Islet precursor cell (in vitro differentiated cells): ENCODE results near the gene MFSD11.
A peak's percentile ranks its signal among the peaks of the same experiment; 100 is the strongest.

Experiments used
- DNase-seq: peaks from one replicate; pipeline ENCODE4 v3.0.0-alpha.2; 2018

The MFSD11 gene

DNA sequence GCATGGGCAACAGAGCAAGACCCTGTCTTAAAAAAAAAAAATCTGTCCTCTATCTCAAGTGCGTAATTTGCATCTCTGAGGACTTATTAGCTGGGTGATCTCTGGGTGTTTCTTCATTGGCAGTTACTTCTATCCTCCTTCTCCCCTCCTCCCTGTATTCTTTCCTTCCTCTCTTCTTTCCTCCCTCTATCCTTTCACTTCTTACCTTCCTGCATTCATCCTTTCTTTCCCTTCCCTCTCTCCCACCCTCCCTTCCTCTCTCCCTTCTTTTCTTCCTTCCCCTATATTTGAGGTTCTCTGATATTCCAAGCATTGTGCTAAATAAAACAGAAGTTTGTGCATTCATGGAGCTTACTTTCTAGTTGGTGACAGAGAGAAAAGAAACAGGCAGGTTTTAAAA is 10.7 kb downstream of the MFSD11 start:
- DNase-seq = no peak

DNA sequence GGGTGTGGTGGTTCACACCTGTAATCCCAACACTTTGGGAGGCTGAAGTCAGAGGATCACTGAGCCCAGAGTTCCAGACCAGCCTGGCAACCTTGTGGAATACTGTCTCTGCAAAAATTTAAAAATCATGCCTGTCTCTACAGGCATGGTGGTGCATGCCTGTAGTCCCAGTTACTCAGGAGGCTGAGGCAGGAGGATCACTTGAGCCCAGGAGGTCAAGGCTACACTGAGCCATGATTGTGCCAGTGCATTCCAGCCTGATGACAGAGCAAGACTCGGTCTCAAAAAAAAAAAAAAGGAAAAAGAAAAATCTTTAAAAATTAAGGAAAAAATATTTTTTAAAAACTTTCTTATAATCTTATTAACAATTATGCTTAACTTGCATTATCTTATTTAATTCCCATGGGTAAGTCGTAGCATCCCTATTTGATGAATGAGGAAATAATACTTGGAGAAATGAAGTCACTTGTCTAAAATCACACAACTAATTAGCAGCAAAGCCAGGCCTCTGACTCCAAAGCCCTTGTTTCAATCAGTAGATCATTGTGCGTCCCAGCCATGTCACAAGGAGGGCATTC is 13.6 kb downstream of the MFSD11 start:
- no peak for DNase-seq

DNA sequence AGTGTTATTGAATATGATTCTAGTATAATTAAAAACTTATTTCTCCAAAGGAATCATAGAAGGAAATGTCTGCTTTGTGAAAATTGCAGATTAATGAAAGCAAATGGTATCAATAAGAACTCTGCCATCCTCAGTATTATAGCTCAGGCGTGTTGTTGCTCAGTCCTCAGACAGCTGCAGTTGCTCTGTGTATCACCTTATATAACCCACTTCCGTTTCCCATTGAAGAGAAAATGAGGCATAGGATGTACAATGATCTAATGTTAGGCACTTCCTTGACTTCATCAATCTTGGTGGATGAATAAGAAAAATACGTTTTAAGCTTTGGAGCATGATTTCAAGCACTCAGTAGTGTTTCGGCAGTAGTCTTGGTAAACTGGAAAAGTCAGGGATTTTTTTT is 14.1 kb downstream of the MFSD11 start:
- no peak for DNase-seq

DNA sequence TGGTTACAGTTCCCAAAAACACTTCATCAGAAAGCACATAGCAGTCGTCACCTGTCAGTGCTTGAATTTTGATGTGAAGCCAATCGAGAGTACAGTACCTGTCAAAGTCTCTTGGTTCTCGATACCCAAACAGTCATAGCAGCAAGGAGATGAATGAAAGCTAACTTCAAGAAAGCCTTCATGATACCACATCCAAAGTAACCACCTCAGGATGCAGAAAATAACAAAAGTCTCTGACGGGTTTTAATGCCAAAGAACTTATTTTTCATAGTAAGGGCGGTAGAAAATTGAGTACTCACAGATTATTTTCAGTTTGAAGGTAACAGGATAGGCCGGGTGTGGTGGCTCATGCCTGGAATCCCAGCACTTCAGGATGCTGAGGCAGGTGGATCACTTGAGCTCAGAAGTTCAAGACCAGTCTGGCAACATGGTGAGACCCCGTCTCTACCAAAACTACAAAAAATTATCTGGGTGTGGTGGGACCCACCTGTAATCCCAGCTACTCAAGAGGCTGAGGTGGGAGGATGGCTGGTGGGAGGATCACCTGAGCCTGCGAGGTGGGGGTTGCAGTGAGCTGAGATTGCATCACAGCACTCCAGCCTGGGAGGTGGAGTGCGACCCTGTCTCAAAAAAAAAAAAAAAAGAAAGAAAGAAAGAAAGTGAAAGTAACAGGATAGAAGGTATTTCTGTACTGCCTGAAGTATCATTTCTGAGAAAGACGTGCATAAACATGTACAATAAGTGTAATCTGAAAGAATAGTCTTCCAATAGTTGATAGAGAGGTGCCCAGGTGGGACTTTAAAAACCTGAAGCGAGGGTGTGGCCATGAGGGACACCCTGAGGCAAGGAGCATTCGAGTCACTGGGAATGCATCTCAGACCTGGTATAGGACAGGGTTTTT is 15.4 kb downstream of the MFSD11 start:
- DNase-seq = no peak

DNA sequence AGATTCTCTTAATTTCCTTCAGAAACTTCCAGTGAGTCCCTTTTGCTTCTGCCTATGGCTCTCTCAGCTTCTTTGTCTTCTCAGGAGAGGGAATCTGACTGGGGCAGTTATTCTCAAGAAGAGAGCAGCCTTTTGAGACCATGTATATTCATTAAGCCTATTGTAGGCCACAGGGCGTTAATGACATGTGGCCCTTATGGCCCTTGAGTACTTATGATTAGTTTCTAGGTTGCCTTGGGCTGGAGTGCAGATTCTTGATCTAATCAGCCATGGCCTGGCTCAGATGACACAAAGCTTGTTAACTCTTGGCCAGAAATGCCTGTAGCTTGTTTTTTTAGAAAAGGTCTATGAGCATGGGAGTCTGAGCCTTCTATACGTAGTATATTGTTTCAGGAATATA is 17.4 kb downstream of the MFSD11 start:
- DNase-seq = no peak

DNA sequence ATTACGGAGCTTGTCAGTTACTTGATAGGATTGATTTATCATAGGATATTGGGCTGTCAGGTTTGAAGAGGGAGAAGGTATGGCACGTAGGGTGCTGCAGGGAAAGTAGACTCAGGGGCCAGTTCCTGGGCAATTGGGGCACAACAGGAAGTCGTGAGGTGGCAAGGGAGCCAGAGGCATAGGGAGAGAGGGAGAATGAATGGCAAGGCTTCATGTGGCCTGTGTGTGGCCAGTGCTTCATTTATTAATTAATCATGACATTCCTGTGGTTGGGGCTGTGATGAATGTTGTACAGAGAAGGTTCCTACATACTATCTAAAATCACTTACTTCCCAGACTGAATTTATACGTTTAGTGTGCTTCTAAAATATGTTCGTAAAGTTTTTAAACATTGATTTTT is 19.3 kb downstream of the MFSD11 start:
- DNase-seq = no peak

DNA sequence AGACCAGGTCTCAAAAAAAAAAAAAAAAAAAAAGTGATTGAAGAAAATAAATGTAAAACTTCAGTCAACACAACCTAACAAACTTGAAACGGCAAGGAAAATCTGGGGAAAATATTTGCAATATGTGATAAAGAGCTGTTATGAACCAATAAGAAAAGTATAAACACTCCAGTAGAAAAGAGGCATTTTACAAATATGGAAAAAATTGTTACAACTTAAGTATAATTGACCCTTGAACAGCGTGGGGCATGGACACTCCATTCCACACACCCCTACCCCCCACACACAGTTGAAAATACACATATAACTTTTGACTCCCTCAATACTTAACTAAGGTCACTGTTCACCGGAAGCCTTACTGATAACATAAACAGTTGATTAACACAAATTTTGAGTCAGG is 20.7 kb downstream of the MFSD11 start:
- no peak for DNase-seq

DNA sequence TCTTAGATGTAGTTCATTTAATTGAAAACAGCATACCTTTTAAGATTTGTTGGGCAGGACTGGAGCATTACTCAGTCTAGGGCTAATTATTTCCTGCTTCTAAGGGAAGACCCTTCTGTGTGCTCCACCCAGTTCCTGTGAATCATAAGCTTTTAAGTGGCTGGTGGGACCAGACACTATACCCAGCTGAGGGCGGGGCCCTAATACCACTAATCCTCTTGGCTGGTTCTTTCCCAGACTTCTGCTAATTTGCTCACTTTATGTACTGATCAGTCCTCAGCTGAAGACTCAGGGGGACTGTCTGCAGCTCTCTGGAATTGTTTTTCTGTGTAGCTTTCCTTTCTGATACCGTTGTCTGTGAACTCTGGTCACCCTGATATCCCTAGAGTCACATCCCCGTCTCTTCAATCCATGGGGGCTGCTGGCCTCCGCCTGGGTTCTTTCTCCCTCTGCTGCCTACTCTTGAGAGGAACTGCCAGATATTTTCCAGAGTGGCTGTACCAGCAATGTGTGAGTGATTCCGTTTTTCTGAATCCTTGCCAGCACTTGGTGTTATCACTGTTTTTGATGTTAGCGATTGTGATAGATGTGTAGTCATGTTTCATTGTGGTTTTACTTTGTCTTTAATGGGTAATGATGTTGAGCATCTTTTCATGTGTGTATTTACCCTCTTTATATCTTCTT is 35.1 kb downstream of the MFSD11 start:
- peak; percentile 98 for DNase-seq

DNA sequence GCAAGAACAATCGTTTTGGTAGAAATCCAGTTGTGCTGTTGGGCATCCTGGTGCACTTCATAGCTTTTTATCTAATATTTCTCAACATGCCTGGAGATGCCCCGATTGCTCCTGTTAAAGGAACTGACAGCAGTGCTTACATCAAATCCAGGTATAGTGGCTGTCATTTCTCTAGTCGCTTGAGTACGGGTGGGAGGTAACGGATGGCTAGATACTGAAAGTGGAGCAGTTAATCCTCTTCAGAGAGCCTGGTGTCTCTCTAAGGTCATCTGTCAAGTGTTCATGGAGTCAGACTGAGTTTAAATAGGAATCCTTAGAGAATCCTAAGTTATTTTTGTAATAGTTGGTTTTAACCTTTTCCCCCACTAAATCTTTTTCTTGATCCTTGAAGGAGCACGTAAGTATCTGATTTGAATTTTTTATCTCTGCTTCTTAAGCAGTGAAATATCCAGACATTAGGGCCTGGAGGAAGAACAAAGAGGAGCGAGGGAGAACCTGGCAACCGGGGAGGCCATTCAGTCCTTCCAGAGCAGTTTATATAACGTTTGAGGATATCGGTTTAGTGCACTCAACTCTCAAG is 37.2 kb downstream of the MFSD11 start:
- no peak for DNase-seq

DNA sequence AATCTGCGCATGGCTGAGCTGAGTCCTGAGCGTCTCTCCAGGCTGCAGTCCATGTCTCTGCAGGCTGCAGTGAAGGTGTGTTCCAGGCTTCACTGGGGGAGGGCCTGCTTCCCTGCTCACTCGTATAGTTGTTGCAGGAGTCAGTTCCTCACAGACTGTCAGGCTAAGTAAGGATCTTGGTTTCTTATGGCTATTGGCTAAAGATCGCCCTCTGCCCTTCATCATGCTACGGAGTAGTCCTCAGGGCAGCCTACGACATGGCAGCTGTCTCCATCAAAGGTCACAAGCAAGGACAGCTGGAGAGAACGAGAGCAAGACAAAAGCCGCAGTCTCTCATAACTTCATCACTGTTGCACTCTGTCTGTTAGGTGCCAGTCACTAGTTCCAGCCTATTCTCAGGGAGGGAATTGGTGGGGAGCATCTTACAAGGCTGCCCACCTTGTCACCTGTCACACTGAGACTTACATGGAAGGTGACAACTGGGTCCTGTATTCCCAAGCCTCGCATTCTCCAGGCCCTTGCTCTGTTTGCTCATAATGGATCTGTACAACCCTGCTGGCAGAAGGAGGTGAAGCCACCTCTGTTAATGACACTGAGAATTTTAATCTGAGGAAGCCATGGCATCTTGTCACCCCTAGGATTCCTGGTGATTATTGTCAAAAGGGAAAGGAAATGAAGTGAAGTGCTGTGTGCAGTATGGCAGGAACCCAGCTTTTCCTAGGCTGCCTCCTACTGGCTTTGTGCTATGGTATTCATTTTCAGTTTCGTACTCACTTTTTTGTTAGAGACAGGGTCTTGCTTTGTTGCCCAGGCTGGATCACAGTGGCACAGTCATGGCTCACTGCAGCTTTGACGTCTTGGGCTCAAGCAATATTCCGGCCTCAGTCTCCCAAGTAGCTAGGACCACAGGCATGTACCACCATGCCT is 43.4 kb downstream of the MFSD11 start:
- DNase-seq = peak; percentile 72

DNA sequence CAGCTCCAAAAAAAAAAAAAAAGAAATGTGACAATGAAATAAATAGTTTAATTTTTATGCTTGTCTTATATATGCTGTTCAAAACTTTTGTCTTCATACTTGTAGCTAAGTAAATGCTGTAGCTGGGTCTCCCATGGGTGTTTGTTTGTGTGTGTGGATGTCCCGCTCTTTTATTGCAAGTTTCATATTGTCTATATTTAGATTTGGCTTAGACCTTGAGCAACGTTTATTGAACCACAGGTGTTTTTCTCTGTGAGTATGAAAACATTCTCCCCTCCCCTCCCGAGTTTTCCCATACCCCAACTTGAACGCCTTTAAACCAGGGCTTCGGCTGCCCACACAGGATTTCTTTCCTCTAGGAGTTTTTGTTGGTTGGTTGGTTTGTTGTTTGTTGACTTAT is 45.2 kb downstream of the MFSD11 start:
- DNase-seq = no peak

DNA sequence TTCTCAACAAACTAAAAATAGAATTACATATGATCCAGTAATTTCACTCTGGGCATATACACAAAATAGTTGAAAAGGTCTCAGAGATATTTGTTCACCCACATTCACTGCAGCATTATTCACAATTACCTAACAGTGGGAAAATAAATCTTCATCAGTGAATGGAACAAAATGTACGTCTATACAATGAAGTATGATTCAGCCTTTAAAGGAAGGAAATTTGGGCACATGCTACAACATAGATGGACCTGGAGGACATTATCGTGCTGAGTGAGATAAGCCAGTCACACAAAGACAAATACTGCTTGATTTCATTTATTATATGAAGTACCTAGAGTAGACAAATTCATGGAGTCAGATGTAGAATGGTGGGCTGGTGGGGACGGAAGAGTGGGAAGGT is 47.0 kb downstream of the MFSD11 start:
- DNase-seq = no peak

DNA sequence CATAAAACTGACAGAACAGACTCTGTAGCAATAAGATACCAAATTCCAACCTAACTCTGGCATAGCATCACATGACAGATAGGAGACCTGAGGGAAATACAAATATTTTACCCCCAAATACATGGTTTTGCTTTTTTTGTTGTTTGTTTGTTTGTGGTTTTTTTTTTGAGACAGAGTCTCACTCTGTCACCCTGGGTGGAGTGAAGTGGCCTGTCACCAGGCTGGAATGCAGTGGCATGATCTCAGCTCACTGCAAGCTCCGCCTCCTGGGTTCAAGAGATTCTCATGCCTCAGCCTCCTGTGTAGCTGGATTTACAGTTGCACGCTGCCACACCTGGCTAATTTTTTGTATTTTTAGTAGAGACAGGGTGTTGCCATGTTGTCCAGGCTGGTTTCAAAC is 49.9 kb downstream of the MFSD11 start:
- peak; percentile 87 for DNase-seq

DNA sequence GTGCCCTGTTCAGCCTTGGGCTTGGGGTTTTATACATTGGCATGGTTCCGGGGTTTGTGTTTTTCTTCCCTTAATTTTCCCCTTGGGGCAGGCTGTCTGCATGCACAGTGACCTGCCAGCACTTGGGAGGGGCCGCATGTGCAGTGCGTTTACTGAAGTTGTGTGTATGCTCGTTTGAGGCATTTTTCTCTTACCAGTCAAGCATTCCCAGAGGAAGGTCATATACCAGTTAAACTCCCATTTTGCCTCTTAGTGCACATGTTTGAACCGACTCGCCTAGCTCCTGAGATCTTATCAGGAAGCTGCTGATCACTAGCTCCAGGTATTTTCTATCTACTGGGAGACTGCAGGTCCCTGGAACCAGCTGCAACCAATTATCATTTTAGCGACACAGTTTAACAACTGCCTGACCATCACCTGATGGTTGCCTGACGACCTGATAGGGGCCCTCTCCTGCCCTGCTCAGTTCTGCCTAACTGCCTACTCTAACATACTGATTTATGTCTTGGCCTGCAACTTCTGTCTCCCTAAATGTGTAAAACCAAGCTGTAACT is 51.4 kb downstream of the MFSD11 start:
- DNase-seq = peak; percentile 99

DNA sequence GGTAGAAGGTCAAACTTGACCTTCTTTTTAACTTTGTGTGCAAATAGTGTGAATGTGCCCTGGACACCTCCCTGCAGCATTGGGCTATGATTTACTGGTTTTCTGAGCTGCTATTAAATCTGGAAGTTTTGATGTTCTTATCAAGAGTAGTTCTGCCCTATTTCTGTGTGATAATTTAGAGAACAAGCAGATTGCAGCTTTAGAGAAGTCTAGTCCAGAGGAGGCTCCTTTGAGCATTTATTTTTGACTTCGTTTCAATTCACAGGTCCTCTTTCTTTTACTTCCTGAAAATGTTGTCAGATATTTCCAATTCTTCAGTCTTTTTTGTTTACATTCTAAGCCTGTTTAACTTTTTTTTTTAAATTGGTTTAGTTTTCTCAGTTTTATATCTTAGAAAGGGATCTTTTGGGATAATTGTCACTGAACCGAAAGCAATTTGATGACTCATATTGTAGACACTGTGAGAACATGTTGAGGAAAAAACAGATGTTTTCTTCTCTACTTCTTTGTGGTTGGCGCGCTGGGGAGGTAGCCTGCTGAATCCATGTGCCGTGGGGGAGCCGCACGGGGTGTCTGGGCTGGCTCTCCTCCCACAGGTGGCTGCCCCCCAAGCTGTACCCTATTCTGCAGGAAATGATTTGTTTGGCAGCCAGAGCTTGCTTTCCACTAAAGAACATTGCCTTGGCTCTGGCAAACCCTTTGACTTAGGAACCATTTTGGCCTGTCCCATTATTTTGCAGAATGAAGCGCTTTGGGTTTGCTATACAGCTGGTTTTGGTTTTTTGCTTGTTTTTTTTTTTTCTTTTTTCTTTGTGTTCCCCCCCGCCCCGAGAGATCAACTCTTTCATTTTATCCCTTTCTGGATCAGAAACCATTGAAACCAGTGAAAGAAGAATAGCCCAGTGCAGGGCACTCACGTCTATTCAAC is 53.4 kb downstream of the MFSD11 start:
- DNase-seq = peak; percentile 89

DNA sequence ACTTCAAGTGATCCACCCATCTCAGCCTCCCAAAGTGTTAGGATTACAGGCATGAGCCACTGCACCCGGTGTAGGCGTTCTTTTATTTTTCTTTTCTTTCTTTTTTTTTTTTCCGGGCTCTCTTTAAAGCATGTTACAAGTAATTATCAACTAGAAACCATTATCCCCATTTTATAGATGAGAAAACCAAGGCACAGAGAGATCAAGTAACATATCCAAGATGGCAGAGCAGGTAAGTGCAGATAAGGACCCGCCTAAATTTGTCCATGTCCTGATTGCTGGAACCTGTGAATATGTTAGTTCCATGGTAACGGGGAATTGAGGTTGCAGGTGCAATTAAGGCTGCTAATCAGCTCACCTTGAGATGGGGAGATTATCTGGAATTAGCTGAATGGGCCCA is 54.4 kb downstream of the MFSD11 start:
- no peak for DNase-seq

DNA sequence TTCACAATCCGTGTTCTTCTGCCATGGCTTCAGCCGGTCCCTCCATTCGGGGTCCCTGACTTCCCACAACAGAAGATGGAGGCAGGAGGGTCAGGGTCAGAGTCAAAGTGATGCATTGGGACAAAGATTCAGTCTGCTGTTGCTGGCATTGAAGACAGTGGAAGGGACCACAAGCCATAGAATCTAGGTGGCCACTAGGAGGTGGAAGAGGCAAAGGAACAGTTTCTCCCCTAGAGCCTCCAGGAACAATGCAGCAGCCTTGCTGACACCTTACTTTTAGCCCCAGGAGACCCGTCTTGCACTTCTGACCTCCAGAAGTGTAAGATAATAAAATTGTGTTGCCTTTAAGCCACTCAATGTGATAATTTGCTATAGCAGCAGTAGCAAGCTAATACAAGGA is 55.9 kb downstream of the MFSD11 start:
- peak; percentile 78 for DNase-seq

DNA sequence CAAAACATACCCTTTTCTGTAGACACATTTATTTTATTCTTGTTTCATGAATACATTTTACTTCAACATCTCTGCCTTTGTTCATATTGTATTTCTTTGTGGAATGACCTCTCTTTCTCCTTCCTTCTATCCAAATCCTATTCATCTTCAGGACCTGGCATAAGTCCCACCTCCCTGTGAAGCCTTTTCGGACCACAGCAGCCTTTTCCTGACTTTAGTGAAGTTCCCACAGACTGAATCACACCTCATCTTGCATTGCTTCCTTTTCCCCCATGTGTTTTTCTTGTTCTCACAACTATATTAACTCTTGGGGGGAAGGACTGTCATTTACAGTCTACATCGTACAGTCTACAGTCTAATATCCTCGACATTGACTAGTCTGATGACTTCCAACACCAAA is 58.2 kb downstream of the MFSD11 start:
- DNase-seq = no peak

DNA sequence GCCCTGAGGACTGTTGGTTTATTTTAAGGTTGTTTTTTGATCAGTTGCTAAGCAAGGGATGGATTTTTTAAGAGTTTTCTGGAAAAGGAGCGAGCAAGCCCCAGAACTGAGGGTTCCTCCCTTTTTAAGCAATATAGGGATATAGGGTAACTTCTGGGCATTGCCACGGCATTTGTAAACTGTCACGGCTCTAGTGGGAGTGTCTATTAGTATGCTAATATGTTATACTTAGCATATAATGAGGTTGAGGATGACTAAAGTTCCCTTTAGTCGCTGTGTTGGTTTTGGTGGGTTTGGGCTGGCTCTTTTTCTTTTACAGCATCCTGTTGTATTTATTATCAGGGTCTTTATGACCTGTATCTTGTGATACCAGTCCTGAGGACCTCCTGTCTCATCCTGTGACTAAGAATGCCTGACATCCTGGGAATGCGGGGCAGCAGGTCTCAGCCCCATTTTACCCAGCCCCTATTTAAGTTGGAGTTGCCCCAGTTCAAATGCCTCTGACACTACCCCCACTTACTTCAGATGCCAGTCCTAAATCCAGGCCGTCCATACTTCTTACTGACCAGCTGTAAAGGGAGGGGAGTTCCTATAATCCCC is 59.4 kb downstream of the MFSD11 start:
- peak; percentile 90 for DNase-seq

DNA sequence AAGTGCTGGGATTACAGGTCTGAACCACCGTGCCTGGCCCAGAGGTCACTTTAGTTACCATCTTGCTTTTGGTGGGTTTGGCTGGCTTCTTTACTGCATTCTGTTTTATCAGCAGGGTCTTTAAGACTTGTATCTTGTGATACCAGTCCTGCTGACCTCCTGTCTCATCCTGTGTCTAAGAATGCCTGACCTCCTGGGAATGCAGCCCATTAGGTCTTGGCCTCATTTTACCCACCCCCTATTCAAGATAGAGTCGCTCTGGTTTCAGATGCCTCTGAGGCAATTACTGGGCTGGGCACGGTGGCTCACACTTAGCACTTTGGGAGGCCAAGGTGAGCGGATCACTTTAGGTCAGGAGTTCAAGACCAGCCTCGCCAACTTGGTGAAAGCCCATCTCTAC is 63.8 kb downstream of the MFSD11 start:
- peak; percentile 78 for DNase-seq

DNA sequence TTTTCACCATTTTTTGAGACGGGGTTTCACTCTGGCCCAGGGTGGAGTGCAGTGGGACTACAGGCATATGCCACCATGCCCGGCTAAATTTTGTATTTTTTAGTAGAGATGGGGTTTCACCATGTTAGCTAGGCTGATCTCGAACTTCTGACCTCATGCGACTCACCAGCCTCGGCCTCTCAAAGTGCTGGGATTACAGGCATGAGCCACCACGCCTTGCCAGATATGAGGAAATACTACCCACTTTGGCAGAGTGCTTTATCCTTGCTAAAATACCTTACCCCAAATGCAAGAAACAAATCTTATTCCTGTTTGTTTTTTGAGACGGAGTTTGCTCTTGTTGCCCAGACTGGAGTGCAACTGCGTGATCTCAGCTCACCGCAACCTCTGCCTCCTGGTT is 67.4 kb downstream of the MFSD11 start:
- no peak for DNase-seq
